ENCODE measurements around the gene ATG5. TPM values are rescaled to one million over a fixed set of nuclear protein-coding genes. Genes with fewer than 3 reads are reported as not detected.

The ATG5 gene
- polyA plus RNA-seq, 1 donor from 2014 or later: 45.5 TPM

DNA sequence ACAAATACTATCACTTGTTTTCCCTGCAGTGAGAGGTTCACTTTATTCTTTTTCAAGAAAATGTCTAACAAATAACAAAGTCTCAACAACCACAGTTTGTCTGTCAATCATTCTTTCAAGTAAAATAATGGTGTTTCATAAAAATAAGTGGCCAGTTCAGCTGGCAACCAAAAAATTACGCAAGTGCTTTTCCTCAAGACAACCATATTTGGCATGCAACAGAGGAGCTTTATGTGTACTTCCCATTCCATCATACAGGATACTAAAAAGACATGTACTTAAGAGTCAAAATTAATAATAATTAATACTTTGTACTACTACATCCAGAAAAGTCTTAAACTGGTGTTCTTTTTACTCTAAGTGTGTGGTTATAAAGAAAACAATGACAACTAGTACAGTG lies 34.6 kb downstream of the ATG5 start:
- no peaks in the 10 kb centered on the region for H4K20me1 ChIP-seq (ENCODE audit: insufficient read depth)
- H3K36me3 ChIP-seq (ENCODE audit: insufficient read depth, low read length): peaks cover 10% of the 10 kb centered on the region
- H3F3A ChIP-seq (ENCODE audit: insufficient read depth, low read length, poor library complexity, severe bottlenecking): no peaks in the 10 kb centered on the region
- H3K79me2 ChIP-seq (replicated peaks; ENCODE audit: insufficient read depth, low read length): no peaks in the 10 kb centered on the region
- H3K4me3 ChIP-seq (ENCODE audit: low read length): no peak overlapping the region
- TF ChIP-seq EP300 (conservative IDR thresholded peaks at IDR 0.05; ENCODE audit: poor library complexity, severe bottlenecking): no peak
- no peak for TF ChIP-seq TAF1 (IDR thresholded peaks at IDR 0.05; ENCODE audit: low read depth)
- TF ChIP-seq, protein P1, sequence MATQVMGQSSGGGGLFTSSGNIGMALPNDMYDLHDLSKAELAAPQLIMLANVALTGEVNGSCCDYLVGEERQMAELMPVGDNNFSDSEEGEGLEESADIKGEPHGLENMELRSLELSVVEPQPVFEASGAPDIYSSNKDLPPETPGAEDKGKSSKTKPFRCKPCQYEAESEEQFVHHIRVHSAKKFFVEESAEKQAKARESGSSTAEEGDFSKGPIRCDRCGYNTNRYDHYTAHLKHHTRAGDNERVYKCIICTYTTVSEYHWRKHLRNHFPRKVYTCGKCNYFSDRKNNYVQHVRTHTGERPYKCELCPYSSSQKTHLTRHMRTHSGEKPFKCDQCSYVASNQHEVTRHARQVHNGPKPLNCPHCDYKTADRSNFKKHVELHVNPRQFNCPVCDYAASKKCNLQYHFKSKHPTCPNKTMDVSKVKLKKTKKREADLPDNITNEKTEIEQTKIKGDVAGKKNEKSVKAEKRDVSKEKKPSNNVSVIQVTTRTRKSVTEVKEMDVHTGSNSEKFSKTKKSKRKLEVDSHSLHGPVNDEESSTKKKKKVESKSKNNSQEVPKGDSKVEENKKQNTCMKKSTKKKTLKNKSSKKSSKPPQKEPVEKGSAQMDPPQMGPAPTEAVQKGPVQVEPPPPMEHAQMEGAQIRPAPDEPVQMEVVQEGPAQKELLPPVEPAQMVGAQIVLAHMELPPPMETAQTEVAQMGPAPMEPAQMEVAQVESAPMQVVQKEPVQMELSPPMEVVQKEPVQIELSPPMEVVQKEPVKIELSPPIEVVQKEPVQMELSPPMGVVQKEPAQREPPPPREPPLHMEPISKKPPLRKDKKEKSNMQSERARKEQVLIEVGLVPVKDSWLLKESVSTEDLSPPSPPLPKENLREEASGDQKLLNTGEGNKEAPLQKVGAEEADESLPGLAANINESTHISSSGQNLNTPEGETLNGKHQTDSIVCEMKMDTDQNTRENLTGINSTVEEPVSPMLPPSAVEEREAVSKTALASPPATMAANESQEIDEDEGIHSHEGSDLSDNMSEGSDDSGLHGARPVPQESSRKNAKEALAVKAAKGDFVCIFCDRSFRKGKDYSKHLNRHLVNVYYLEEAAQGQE (IDR thresholded peaks at IDR 0.05; ENCODE audit: borderline replicate concordance): no peak
- no peak for TF ChIP-seq EZH2 (IDR thresholded peaks at IDR 0.05; ENCODE audit: borderline replicate concordance, insufficient read depth, low read length, poor library complexity, severe bottlenecking)
- TF ChIP-seq SMC3 (conservative IDR thresholded peaks at IDR 0.05; ENCODE audit: poor library complexity): no peak
- TF ChIP-seq POLR2AphosphoS5 (IDR thresholded peaks at IDR 0.05): no peak
- TF ChIP-seq MXI1 (conservative IDR thresholded peaks at IDR 0.05; ENCODE audit: poor library complexity, severe bottlenecking): no peak
- TF ChIP-seq, protein P2, sequence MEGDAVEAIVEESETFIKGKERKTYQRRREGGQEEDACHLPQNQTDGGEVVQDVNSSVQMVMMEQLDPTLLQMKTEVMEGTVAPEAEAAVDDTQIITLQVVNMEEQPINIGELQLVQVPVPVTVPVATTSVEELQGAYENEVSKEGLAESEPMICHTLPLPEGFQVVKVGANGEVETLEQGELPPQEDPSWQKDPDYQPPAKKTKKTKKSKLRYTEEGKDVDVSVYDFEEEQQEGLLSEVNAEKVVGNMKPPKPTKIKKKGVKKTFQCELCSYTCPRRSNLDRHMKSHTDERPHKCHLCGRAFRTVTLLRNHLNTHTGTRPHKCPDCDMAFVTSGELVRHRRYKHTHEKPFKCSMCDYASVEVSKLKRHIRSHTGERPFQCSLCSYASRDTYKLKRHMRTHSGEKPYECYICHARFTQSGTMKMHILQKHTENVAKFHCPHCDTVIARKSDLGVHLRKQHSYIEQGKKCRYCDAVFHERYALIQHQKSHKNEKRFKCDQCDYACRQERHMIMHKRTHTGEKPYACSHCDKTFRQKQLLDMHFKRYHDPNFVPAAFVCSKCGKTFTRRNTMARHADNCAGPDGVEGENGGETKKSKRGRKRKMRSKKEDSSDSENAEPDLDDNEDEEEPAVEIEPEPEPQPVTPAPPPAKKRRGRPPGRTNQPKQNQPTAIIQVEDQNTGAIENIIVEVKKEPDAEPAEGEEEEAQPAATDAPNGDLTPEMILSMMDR (IDR thresholded peaks at IDR 0.05; ENCODE audit: poor library complexity, severe bottlenecking): no peak
- TF ChIP-seq RAD21 (conservative IDR thresholded peaks at IDR 0.05): no peak
- H3K9ac ChIP-seq (ENCODE audit: low read length): no peak overlapping the region
- H3K9me3 ChIP-seq (ENCODE audit: low read length): no peaks in the 10 kb centered on the region
- no peaks in the 10 kb centered on the region for H3K27me3 ChIP-seq (ENCODE audit: insufficient read depth, low read depth, low read length)
- H3K27ac ChIP-seq (ENCODE audit: low read length): no peak overlapping the region
- no peaks in the 10 kb centered on the region for H3K9me2 ChIP-seq (ENCODE audit: insufficient read depth, low read length)
- H2AFZ ChIP-seq (ENCODE audit: low read depth, low read length): no peak overlapping the region
- no peak overlapping the region for H3K4me2 ChIP-seq (ENCODE audit: low read length)

DNA sequence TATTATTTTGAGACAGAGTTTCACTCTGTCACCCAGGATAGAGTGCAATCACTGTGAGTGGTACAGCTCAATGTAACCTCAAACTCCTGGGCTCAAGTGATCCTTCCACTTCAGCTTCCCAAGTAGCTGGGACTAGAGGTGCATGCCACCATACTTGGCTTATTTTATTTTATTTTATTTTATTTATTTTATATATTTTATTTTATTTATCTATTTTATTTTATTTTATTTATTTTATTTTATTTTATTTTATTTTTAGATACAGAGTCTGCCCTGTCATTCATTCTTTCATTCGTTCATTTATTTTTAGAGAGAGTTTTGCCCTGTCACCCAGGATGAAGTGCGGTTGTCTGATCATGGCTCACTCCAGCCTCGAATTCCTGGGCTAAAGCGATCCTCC lies 35.5 kb downstream of the ATG5 start:
- no peak overlapping the region for H3K4me3 ChIP-seq (ENCODE audit: low read length)
- no peak overlapping the region for H3K27ac ChIP-seq (ENCODE audit: low read length)
- no peak overlapping the region for H3K9ac ChIP-seq (ENCODE audit: low read length)
- H3K79me2 ChIP-seq (replicated peaks; ENCODE audit: insufficient read depth, low read length): no peaks in the 10 kb centered on the region
- H3K36me3 ChIP-seq (ENCODE audit: insufficient read depth, low read length): peaks cover 10% of the 10 kb centered on the region
- H4K20me1 ChIP-seq (ENCODE audit: insufficient read depth): no peaks in the 10 kb centered on the region
- H2AFZ ChIP-seq (ENCODE audit: low read depth, low read length): no peak overlapping the region
- H3K4me2 ChIP-seq (ENCODE audit: low read length): no peak overlapping the region
- H3K27me3 ChIP-seq (ENCODE audit: insufficient read depth, low read depth, low read length): no peaks in the 10 kb centered on the region
- TF ChIP-seq EP300 (conservative IDR thresholded peaks at IDR 0.05; ENCODE audit: poor library complexity, severe bottlenecking) (no peak), SMC3 (conservative IDR thresholded peaks at IDR 0.05; ENCODE audit: poor library complexity) (no peak), MXI1 (conservative IDR thresholded peaks at IDR 0.05; ENCODE audit: poor library complexity, severe bottlenecking) (no peak), POLR2AphosphoS5 (IDR thresholded peaks at IDR 0.05) (no peak), EZH2 (IDR thresholded peaks at IDR 0.05; ENCODE audit: borderline replicate concordance, insufficient read depth, low read length, poor library complexity, severe bottlenecking) (no peak), TAF1 (IDR thresholded peaks at IDR 0.05; ENCODE audit: low read depth) (no peak)
- TF ChIP-seq, protein P1 (IDR thresholded peaks at IDR 0.05; ENCODE audit: borderline replicate concordance): no peak
- TF ChIP-seq, protein P2 (IDR thresholded peaks at IDR 0.05; ENCODE audit: poor library complexity, severe bottlenecking): no peak
- no peaks in the 10 kb centered on the region for H3F3A ChIP-seq (ENCODE audit: insufficient read depth, low read length, poor library complexity, severe bottlenecking)
- no peaks in the 10 kb centered on the region for H3K9me3 ChIP-seq (ENCODE audit: low read length)
- no peaks in the 10 kb centered on the region for H3K9me2 ChIP-seq (ENCODE audit: insufficient read depth, low read length)

Measured in neural cell (in vitro differentiated cells).